ENCODE results near the gene EGFL8. TPM values are rescaled to one million over a fixed set of nuclear protein-coding genes. Genes with fewer than 3 reads are reported as not detected.

Gene EGFL8
- total and polyA plus RNA-seq, 9 of the 15 experiments (the other 6 are each of a cell fraction or from before 2014, with no cell fraction given), result 2.2 to 47.4 (median 14.2) TPM

GRCh38 chr6:32195902-32196681 is 31.7 kb downstream of the EGFL8 start (continued):
- TF ChIP-seq ZNF133 (CRISPR knock-in tag; IDR thresholded peaks at IDR 0.05) (no peak), ZNF253 (CRISPR knock-in tag; conservative IDR thresholded peaks at IDR 0.05) (no peak), ELF1 (tag; IDR thresholded peaks at IDR 0.05) (peak; percentile 74; the same call in 1 of the 2 replicates), TSHZ1 (CRISPR knock-in tag; IDR thresholded peaks at IDR 0.05) (peak; percentile 69; the same call in 1 of the 2 replicates), ZNF655 (CRISPR knock-in tag; IDR thresholded peaks at IDR 0.05) (no peak), THAP12 (CRISPR knock-in tag; IDR thresholded peaks at IDR 0.05) (peak; percentile 97), KDM5B (IDR thresholded peaks at IDR 0.05; ENCODE audit: insufficient replicate concordance, low read depth, low read length) (peak; percentile 75), SP1 (CRISPR knock-in tag; IDR thresholded peaks at IDR 0.05) (peak; percentile 98), ZBTB43 (CRISPR knock-in tag; IDR thresholded peaks at IDR 0.05) (no peak), PTRF (tag; IDR thresholded peaks at IDR 0.05) (no peak), PML (IDR thresholded peaks at IDR 0.05; ENCODE audit: low read length) (peak; percentile 93), LCOR (CRISPR knock-in tag; IDR thresholded peaks at IDR 0.05) (no peak), CHD2 (IDR thresholded peaks at IDR 0.05; ENCODE audit: low read depth, low read length) (peak; percentile 59), HIVEP1 (CRISPR knock-in tag; IDR thresholded peaks at IDR 0.05) (peak; percentile 72; the same call in 1 of the 2 replicates), TGIF2 (CRISPR knock-in tag; IDR thresholded peaks at IDR 0.05) (no peak), BRD9 (IDR thresholded peaks at IDR 0.05; ENCODE audit: low read depth, partially characterized antibody) (peak; percentile 76), ZNF134 (CRISPR knock-in tag; conservative IDR thresholded peaks at IDR 0.05) (no peak), NFRKB (IDR thresholded peaks at IDR 0.05; ENCODE audit: low read depth) (peak; percentile 96), MITF (IDR thresholded peaks at IDR 0.05) (0 out of 2 replicates have a peak, but pooled peaks have one; percentile 43)

Measured in K562 (cell line).